Heart left ventricle (tissue), 13 donors: ENCODE data around the gene MYH11.

ENCODE experiments used
- CTCF ChIP-seq, 12 donors: fragments of 200-600 bp; sonication (generic) in 4 of 12; IDR thresholded peaks; one replicate each; pipeline versions ENCODE4 v1.5.0 to v1.8.0; 2018 to 2022; ENCODE audit warnings: antibody characterized with exemption in 12 of 12, mild to moderate bottlenecking in 5 of 12
- POLR2A ChIP-seq, 2 donors: fragments of 450-650 bp; IDR thresholded peaks; one replicate each; pipeline ENCODE4 v1.6.1; 2017; ENCODE audit warnings: antibody characterized with exemption in 2 of 2, mild to moderate bottlenecking in 2 of 2, moderate library complexity in 2 of 2
- donor health status: ischemic (EF 13 %, LVEDD 7.1; RV severe dilation, severe dysfunction).
- donor health status: DM: no; HTN: yes; CAD: no.
- donor health status: DM: no; HTN: no; CAD: no.
- donor health status: ischemic (EF 25% LVEDD 6.9; RV normal size, moderate dysfunction).
- donor health status: ischemic (EF 25% LVEDD 5.7; RV mildly dilated, moderate dysfunction).
- donor health status: ischemic (EF 35%, LVEDD 5.7; RV mildly dilated, moderate dysfunction).
- donor health status: nonischemic (EF 11% LVEDD 7.7; RV severe dilation, severe dysfunction).
- donor health status: DM: yes; HTN: yes; CAD: no.
- donor health status: PGD.
- donor health status: ischemic (EF 29% LVEDD 5.4; RV normal size, mild dysfunction).
- donor health status: nonischemic (EF 23%, LVEDD 6.1; RV moderate dilation, normal function).

GRCh38 chr16:15737140-15737644 lies 119.6 kb downstream of the MYH11 start:
- TF ChIP-seq CTCF (IDR thresholded peaks at IDR 0.05) (no peak), POLR2A (IDR thresholded peaks at IDR 0.05) (no peak)
